Measurements from ENCODE around the gene RNASE1. TPM values are rescaled to one million over a fixed set of nuclear protein-coding genes. Genes with fewer than 3 reads are reported as not detected.
"Not testable (repeated sequence)": the region's sequence is repeated elsewhere in the genome, so short reads cannot be mapped to it uniquely, and the experiment has no call there.

Gene RNASE1
- polyA plus RNA-seq, 1 donor from 2014 or later, result not detected

DNA sequence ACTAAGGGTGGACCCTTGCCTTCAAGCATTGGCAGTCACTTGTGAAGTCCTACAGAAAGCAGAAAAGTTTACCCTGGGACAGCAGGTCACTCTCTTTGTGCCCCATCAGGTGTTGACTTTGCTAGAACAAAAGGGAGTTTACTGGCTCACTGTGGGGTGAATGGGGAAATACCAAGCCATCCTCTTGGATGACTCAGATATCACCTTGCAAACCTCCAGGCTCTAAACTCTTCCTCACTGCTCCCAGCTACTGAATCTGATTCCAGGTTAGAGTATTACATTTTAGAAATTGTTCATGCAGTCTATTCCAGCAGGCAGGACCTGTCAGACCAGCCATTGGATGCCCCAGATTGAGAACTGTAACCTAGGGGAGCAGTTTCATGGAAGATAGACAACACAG lies 41.7 kb downstream of the RNASE1 start:
- Histone ChIP-seq H3K36me3 (ENCODE audit: insufficient read depth, low read length) (no peaks in the 10 kb centered on the region), H3K4me2 (ENCODE audit: low read length) (no peak overlapping the region), H3K9me3 (ENCODE audit: low read length) (no peaks in the 10 kb centered on the region), H3K27me3 (ENCODE audit: insufficient read depth, low read depth, low read length) (no peaks in the 10 kb centered on the region), H3K9me2 (ENCODE audit: insufficient read depth, low read length) (no peaks in the 10 kb centered on the region), H3K9ac (ENCODE audit: low read length) (no peak overlapping the region), H3F3A (ENCODE audit: insufficient read depth, low read length, poor library complexity, severe bottlenecking) (no peaks in the 10 kb centered on the region), H3K27ac (ENCODE audit: low read length) (no peak overlapping the region), H3K4me3 (ENCODE audit: low read length) (no peak overlapping the region), H3K79me2 (replicated peaks; ENCODE audit: insufficient read depth, low read length) (no peaks in the 10 kb centered on the region), H2AFZ (ENCODE audit: low read depth, low read length) (no peak overlapping the region), H4K20me1 (ENCODE audit: insufficient read depth) (no peaks in the 10 kb centered on the region)
- TF ChIP-seq EP300 (conservative IDR thresholded peaks at IDR 0.05; ENCODE audit: poor library complexity, severe bottlenecking), result no peak
- TF ChIP-seq RAD21 (conservative IDR thresholded peaks at IDR 0.05), result no peak
- TF ChIP-seq POLR2AphosphoS5 (IDR thresholded peaks at IDR 0.05), result no peak
- TF ChIP-seq, protein P1, sequence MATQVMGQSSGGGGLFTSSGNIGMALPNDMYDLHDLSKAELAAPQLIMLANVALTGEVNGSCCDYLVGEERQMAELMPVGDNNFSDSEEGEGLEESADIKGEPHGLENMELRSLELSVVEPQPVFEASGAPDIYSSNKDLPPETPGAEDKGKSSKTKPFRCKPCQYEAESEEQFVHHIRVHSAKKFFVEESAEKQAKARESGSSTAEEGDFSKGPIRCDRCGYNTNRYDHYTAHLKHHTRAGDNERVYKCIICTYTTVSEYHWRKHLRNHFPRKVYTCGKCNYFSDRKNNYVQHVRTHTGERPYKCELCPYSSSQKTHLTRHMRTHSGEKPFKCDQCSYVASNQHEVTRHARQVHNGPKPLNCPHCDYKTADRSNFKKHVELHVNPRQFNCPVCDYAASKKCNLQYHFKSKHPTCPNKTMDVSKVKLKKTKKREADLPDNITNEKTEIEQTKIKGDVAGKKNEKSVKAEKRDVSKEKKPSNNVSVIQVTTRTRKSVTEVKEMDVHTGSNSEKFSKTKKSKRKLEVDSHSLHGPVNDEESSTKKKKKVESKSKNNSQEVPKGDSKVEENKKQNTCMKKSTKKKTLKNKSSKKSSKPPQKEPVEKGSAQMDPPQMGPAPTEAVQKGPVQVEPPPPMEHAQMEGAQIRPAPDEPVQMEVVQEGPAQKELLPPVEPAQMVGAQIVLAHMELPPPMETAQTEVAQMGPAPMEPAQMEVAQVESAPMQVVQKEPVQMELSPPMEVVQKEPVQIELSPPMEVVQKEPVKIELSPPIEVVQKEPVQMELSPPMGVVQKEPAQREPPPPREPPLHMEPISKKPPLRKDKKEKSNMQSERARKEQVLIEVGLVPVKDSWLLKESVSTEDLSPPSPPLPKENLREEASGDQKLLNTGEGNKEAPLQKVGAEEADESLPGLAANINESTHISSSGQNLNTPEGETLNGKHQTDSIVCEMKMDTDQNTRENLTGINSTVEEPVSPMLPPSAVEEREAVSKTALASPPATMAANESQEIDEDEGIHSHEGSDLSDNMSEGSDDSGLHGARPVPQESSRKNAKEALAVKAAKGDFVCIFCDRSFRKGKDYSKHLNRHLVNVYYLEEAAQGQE (IDR thresholded peaks at IDR 0.05; ENCODE audit: borderline replicate concordance), result no peak
- no peak for TF ChIP-seq MXI1 (conservative IDR thresholded peaks at IDR 0.05; ENCODE audit: poor library complexity, severe bottlenecking)
- no peak for TF ChIP-seq TAF1 (IDR thresholded peaks at IDR 0.05; ENCODE audit: low read depth)
- TF ChIP-seq, protein P2, sequence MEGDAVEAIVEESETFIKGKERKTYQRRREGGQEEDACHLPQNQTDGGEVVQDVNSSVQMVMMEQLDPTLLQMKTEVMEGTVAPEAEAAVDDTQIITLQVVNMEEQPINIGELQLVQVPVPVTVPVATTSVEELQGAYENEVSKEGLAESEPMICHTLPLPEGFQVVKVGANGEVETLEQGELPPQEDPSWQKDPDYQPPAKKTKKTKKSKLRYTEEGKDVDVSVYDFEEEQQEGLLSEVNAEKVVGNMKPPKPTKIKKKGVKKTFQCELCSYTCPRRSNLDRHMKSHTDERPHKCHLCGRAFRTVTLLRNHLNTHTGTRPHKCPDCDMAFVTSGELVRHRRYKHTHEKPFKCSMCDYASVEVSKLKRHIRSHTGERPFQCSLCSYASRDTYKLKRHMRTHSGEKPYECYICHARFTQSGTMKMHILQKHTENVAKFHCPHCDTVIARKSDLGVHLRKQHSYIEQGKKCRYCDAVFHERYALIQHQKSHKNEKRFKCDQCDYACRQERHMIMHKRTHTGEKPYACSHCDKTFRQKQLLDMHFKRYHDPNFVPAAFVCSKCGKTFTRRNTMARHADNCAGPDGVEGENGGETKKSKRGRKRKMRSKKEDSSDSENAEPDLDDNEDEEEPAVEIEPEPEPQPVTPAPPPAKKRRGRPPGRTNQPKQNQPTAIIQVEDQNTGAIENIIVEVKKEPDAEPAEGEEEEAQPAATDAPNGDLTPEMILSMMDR (IDR thresholded peaks at IDR 0.05; ENCODE audit: poor library complexity, severe bottlenecking), result no peak
- no peak for TF ChIP-seq SMC3 (conservative IDR thresholded peaks at IDR 0.05; ENCODE audit: poor library complexity)

DNA sequence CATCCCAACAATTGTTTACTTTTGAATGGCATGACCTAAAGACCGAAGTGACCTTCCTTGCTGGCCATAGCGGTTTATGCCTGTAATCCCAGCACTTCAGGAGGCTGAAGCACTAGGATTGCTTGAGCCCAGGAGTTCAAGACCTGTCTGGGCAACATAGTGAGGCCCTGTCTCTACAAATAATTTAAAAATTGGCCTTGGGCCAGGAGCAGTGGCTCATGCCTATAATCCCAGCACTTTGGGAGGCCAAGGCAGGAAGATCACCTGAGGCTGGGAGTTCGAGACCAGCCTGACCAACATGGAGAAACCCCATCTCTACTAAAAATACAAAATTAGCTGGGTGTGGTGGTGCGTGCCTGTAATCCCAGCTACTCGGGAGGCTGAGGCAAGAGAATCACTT lies 43.2 kb downstream of the RNASE1 start:
- not testable (repeated sequence) for H3K9ac ChIP-seq (ENCODE audit: low read length); H3K27me3 ChIP-seq (ENCODE audit: insufficient read depth, low read depth, low read length); H3K9me2 ChIP-seq (ENCODE audit: insufficient read depth, low read length)

DNA sequence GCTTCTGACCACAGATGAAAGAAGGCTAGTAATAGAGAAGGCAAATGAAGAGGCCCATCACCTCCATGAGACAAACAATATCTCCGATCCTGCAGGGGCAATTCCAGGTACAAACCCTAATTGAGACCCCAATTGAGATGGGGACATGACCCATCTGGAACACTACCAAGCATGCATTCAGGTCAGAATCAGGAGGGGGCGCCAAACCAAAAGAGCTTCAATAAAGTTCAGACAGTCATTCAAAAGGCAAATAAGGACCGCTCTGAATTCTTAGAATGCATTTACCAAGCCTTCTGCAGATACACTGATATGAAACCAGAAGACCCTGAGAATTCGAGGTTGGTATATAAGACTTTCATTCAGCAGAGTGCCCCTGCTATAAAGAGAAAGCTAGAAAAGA lies 44.7 kb downstream of the RNASE1 start:
- H3K79me2 ChIP-seq (replicated peaks; ENCODE audit: insufficient read depth, low read length), result no peaks in the 10 kb centered on the region
- H3F3A ChIP-seq (ENCODE audit: insufficient read depth, low read length, poor library complexity, severe bottlenecking), result no peaks in the 10 kb centered on the region

More for the DNA sequence above, 43.2 kb downstream of the RNASE1 start:
- not testable (repeated sequence) for H3K4me3 ChIP-seq (ENCODE audit: low read length); H3F3A ChIP-seq (ENCODE audit: insufficient read depth, low read length, poor library complexity, severe bottlenecking); H3K27ac ChIP-seq (ENCODE audit: low read length); H3K9me3 ChIP-seq (ENCODE audit: low read length); H3K36me3 ChIP-seq (ENCODE audit: insufficient read depth, low read length); H3K4me2 ChIP-seq (ENCODE audit: low read length); H2AFZ ChIP-seq (ENCODE audit: low read depth, low read length); H4K20me1 ChIP-seq (ENCODE audit: insufficient read depth); H3K79me2 ChIP-seq (replicated peaks; ENCODE audit: insufficient read depth, low read length)

More for the DNA sequence above, 44.7 kb downstream of the RNASE1 start:
- Histone ChIP-seq H3K9me2 (ENCODE audit: insufficient read depth, low read length) (no peaks in the 10 kb centered on the region), H4K20me1 (ENCODE audit: insufficient read depth) (no peaks in the 10 kb centered on the region), H3K27ac (ENCODE audit: low read length) (no peak overlapping the region), H3K27me3 (ENCODE audit: insufficient read depth, low read depth, low read length) (no peaks in the 10 kb centered on the region), H3K4me3 (ENCODE audit: low read length) (no peak overlapping the region), H3K36me3 (ENCODE audit: insufficient read depth, low read length) (no peaks in the 10 kb centered on the region), H3K4me2 (ENCODE audit: low read length) (no peak overlapping the region), H3K9ac (ENCODE audit: low read length) (no peak overlapping the region), H3K9me3 (ENCODE audit: low read length) (no peaks in the 10 kb centered on the region), H2AFZ (ENCODE audit: low read depth, low read length) (no peak overlapping the region)
- TF ChIP-seq, protein P2 (IDR thresholded peaks at IDR 0.05; ENCODE audit: poor library complexity, severe bottlenecking), result no peak
- TF ChIP-seq EP300 (conservative IDR thresholded peaks at IDR 0.05; ENCODE audit: poor library complexity, severe bottlenecking) (no peak), RAD21 (conservative IDR thresholded peaks at IDR 0.05) (no peak), POLR2AphosphoS5 (IDR thresholded peaks at IDR 0.05) (no peak), MXI1 (conservative IDR thresholded peaks at IDR 0.05; ENCODE audit: poor library complexity, severe bottlenecking) (no peak), SMC3 (conservative IDR thresholded peaks at IDR 0.05; ENCODE audit: poor library complexity) (no peak), EZH2 (IDR thresholded peaks at IDR 0.05; ENCODE audit: borderline replicate concordance, insufficient read depth, low read length, poor library complexity, severe bottlenecking) (no peak), TAF1 (IDR thresholded peaks at IDR 0.05; ENCODE audit: low read depth) (no peak)
- TF ChIP-seq, protein P1 (IDR thresholded peaks at IDR 0.05; ENCODE audit: borderline replicate concordance), result no peak

Measured in neural cell (in vitro differentiated cells).